KMS-11 (cell line): ENCODE data around the gene ARHGAP8.
A peak's percentile ranks its signal among the peaks of the same experiment; 100 is the strongest.

Experiments used
- H2AFZ ChIP-seq: fragments of 200-600 bp; sonication (generic); 2 replicates; pipeline ENCODE4 v1.6.1; 2016; ENCODE audit warnings: antibody characterized with exemption, mixed run types, low read depth
- H3K27ac ChIP-seq: fragments of 200-600 bp; sonication (generic); 2 replicates; pipeline ENCODE4 v1.6.1; 2016; ENCODE audit warnings: mild to moderate bottlenecking, mixed run types
- H3K27me3 ChIP-seq: fragments of 200-600 bp; sonication (generic); 2 replicates; pipeline ENCODE4 v1.6.1; 2017; ENCODE audit warnings: mild to moderate bottlenecking, low read depth, mixed run types, moderate library complexity; ENCODE audit not compliant: insufficient read depth
- H3K36me3 ChIP-seq: fragments of 200-600 bp; sonication (generic); 2 replicates; pipeline ENCODE4 v1.6.1; 2017; ENCODE audit warnings: mild to moderate bottlenecking, mixed run types; ENCODE audit not compliant: insufficient read depth
- H3K4me1 ChIP-seq: fragments of 200-600 bp; sonication (generic); 2 replicates; pipeline ENCODE4 v1.6.1; 2016; ENCODE audit warnings: mild to moderate bottlenecking, low read depth, mixed run types; ENCODE audit not compliant: poor library complexity, severe bottlenecking
- H3K4me2 ChIP-seq: fragments of 200-600 bp; sonication (generic); 2 replicates; pipeline ENCODE4 v1.7.0; 2016; ENCODE audit warnings: mild to moderate bottlenecking, mixed run types
- H3K4me3 ChIP-seq: fragments of 200-600 bp; sonication (generic); IDR thresholded peaks from 2 replicates; pipeline ENCODE4 v1.6.1; 2017; ENCODE audit warnings: low read depth, low read length, mixed read lengths; ENCODE audit not compliant: insufficient read depth
- H3K79me2 ChIP-seq: fragments of 200-600 bp; sonication (generic); 2 replicates; pipeline ENCODE4 v1.6.1; 2016; ENCODE audit warnings: low read depth, mixed run types; ENCODE audit not compliant: insufficient read depth
- H3K9ac ChIP-seq: fragments of 200-600 bp; sonication (generic); 2 replicates; pipeline ENCODE4 v1.6.1; 2016; ENCODE audit warnings: mild to moderate bottlenecking, mixed run types
- H4K20me1 ChIP-seq: fragments of 200-600 bp; sonication (generic); 2 replicates; pipeline ENCODE4 v1.6.1; 2016; ENCODE audit warnings: mild to moderate bottlenecking, mixed run types; ENCODE audit not compliant: insufficient read depth
- CTCF ChIP-seq: fragments of 200-600 bp; sonication (generic); conservative IDR thresholded peaks from 2 replicates; pipeline ENCODE4 v1.6.1; 2017; ENCODE audit warnings: low read depth, mild to moderate bottlenecking, antibody characterized with exemption, low read length, moderate library complexity, mixed read lengths

The ARHGAP8 gene

GRCh38 chr22:44828193-44828592 is 75.8 kb downstream of the ARHGAP8 start:
- Histone ChIP-seq H3K79me2 (no peaks in the 10 kb centered on the region), H3K4me3 (no peak overlapping the region), H3K36me3 (no peaks in the 10 kb centered on the region), H3K9ac (no peak overlapping the region), H3K4me2 (no peak overlapping the region), H3K27ac (no peak overlapping the region), H3K27me3 (peaks cover 11% of the 10 kb centered on the region; the same call in 1 of the 2 replicates), H2AFZ (no peak overlapping the region), H4K20me1 (no peaks in the 10 kb centered on the region), H3K4me1 (no peaks in the 10 kb centered on the region)
- TF ChIP-seq CTCF: peak; percentile 44; the same call in 1 of the 2 replicates

GRCh38 chr22:44831885-44832284 is 79.5 kb downstream of the ARHGAP8 start:
- Histone ChIP-seq H3K27ac (no peak overlapping the region), H4K20me1 (no peaks in the 10 kb centered on the region), H2AFZ (no peak overlapping the region), H3K4me2 (no peak overlapping the region), H3K27me3 (peaks cover 6% of the 10 kb centered on the region; the same call in 1 of the 2 replicates), H3K4me3 (no peak overlapping the region), H3K9ac (no peak overlapping the region), H3K79me2 (no peaks in the 10 kb centered on the region), H3K36me3 (no peaks in the 10 kb centered on the region), H3K4me1 (no peaks in the 10 kb centered on the region)
- no peak for TF ChIP-seq CTCF

GRCh38 chr22:44834065-44834464 is 81.7 kb downstream of the ARHGAP8 start:
- Histone ChIP-seq H3K4me1 (no peaks in the 10 kb centered on the region), H3K4me3 (no peak overlapping the region), H3K27ac (no peak overlapping the region), H4K20me1 (no peaks in the 10 kb centered on the region), H3K36me3 (no peaks in the 10 kb centered on the region), H2AFZ (no peak overlapping the region), H3K79me2 (no peaks in the 10 kb centered on the region), H3K27me3 (peaks cover 6% of the 10 kb centered on the region; the same call in 1 of the 2 replicates), H3K4me2 (no peak overlapping the region), H3K9ac (no peak overlapping the region)
- no peak for TF ChIP-seq CTCF

- no peaks in the 10 kb centered on the region for H4K20me1 ChIP-seq
- no peak overlapping the region for H3K27ac ChIP-seq
- no peak overlapping the region for H2AFZ ChIP-seq
- H3K4me1 ChIP-seq: no peaks in the 10 kb centered on the region
- H3K36me3 ChIP-seq: no peaks in the 10 kb centered on the region
- H3K4me3 ChIP-seq: no peak overlapping the region
- no peaks in the 10 kb centered on the region for H3K27me3 ChIP-seq
- H3K79me2 ChIP-seq: no peaks in the 10 kb centered on the region
- H3K9ac ChIP-seq: no peak overlapping the region
- no peak overlapping the region for H3K4me2 ChIP-seq
- TF ChIP-seq CTCF: no peak
Measured at GRCh38 chr22:44837481-44837880, 85.1 kb downstream of the ARHGAP8 start.
